ENCODE data around the gene LTN1.

- TF ChIP-seq CTCF (IDR thresholded peaks at IDR 0.05) = no peak
- TF ChIP-seq EZH2 (IDR thresholded peaks at IDR 0.05; ENCODE audit: borderline replicate concordance, insufficient read depth, low read depth, low read length, poor library complexity, severe bottlenecking) = no peak
Observed at GRCh38 chr21:28885853-28886177, 106.9 kb downstream of the LTN1 start.
